Measurements from ENCODE around the gene ATG7. TPM values are rescaled to one million over a fixed set of nuclear protein-coding genes. Genes with fewer than 3 reads are reported as not detected.

Gene ATG7
- total RNA-seq, 1 donor from 2014 or later, result 51.7 TPM

DNA sequence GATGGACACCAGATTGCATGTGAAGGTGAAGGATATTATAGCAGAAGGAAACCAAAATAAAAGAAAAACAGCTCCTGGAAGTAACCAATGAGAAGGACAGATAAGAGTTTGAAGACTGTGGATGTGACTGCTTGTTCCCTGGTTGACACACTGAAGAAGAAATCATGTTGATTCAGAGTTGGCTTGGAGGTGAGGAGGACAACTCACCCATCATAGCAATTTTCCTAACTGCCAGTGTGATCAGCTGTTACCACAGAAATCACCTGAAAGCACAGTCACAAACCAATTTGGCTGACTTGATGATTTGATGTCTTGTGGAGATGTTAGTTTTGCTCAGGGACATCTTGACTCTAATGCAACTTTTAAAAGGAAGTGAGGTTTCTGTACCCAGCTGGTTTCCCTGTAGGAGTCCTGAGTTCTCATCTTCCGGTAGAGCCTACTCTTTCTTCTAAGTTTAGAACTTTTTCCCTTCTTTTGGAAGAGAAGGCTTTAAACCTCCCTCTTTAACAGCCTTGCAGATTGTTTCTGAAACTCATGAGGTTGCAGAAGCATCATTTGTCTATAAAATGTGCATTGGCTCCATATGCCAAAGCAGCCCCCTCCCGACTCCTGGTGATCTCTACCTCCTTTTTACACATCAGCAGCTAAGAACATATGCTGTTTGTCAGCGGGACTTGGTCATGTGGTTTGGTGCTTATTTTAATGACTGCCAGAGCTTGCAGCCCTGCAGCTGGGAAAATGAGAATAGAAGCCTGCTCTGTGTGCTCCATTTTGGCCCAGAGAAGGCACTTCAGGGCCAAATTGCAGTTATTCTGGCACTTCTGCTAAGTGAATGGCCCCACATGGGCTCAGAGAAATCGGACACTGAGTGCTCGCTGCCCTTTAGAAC lies 10.3 kb downstream of the ATG7 start:
- Mint-ChIP-seq H3K36me3 (ENCODE audit: low read depth) (peaks cover 62% of the 10 kb centered on the region), H3K9me3 (peaks cover 2% of the 10 kb centered on the region), H3K27ac (peak overlapping the region; percentile 47), H3K4me3 (no peak overlapping the region), H3K4me1 (peaks cover 14% of the 10 kb centered on the region), H3K27me3 (no peaks in the 10 kb centered on the region)
- no peak for ATAC-seq (ENCODE audit: low read depth)
- TF ChIP-seq, protein P1, sequence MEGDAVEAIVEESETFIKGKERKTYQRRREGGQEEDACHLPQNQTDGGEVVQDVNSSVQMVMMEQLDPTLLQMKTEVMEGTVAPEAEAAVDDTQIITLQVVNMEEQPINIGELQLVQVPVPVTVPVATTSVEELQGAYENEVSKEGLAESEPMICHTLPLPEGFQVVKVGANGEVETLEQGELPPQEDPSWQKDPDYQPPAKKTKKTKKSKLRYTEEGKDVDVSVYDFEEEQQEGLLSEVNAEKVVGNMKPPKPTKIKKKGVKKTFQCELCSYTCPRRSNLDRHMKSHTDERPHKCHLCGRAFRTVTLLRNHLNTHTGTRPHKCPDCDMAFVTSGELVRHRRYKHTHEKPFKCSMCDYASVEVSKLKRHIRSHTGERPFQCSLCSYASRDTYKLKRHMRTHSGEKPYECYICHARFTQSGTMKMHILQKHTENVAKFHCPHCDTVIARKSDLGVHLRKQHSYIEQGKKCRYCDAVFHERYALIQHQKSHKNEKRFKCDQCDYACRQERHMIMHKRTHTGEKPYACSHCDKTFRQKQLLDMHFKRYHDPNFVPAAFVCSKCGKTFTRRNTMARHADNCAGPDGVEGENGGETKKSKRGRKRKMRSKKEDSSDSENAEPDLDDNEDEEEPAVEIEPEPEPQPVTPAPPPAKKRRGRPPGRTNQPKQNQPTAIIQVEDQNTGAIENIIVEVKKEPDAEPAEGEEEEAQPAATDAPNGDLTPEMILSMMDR (IDR thresholded peaks at IDR 0.05), result no peak
- CTCF ChIA-PET, result no interaction called here
- POLR2A ChIA-PET, result interaction anchor here (0.6 to 12.2 kb wide), 3 partner anchors 9 to 973 kb away, joined by 3 to 237 read pairs (median 4); partner anchors contain the start of gene ATG7
- intact Hi-C loops (cut with micrococcal nuclease), result no loop called here
- no peak for DNase-seq

DNA sequence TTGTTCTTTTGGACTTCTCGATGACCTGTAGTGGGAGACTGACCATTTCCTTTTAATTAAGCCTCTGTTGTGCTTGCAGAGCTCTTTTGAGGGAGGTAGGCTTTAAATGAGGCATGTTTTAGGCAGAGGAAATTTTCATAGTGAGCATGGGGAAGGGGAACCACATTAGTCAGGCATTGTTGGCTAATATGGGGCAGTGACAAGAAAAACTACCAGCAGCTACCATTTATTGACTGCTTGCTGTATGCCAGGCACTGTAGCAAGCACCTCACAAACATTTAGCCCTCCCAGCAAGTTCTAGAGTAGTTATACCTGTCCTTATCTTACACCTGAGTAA lies 10.9 kb downstream of the ATG7 start:
- peak overlapping the region; percentile 47 for H3K27ac Mint-ChIP-seq
- TF ChIP-seq, protein P1 (IDR thresholded peaks at IDR 0.05), result no peak
- intact Hi-C loops (cut with micrococcal nuclease), result no loop called here
- ATAC-seq (ENCODE audit: low read depth), result no peak
- peaks cover 20% of the 10 kb centered on the region for H3K4me1 Mint-ChIP-seq
- H3K27me3 Mint-ChIP-seq, result no peaks in the 10 kb centered on the region
- no peak overlapping the region for H3K4me3 Mint-ChIP-seq
- ChIA-PET POLR2A (interaction anchor here (1.3 to 12.2 kb wide), 2 partner anchors 9 to 10 kb away, joined by 4 to 237 read pairs; partner anchors contain the start of gene ATG7), CTCF (no interaction called here)
- peaks cover 61% of the 10 kb centered on the region for H3K36me3 Mint-ChIP-seq (ENCODE audit: low read depth)
- no peak for DNase-seq
- no peaks in the 10 kb centered on the region for H3K9me3 Mint-ChIP-seq

DNA sequence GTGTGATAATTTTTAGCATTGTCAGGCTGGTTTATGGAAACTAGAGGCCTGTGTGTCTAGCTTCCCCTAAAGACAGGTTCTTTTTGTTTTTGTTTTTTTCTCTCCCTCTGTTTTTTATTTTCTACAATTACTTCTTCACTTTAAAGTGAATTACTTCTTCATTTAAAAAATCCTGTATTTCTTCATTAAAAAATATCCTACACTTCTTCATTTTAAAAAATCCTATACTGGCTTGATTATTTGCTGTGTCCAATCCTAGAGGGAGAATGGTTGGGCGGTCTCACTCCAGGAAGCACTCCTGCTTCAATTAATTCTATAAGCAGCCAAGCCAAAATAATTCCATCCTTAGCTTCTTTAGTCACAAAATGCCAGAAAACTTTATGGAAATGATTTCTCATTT lies 11.8 kb downstream of the ATG7 start:
- no peak for ATAC-seq (ENCODE audit: low read depth)
- Mint-ChIP-seq H3K27ac (no peak overlapping the region), H3K4me3 (no peak overlapping the region), H3K36me3 (ENCODE audit: low read depth) (peaks cover 53% of the 10 kb centered on the region), H3K4me1 (peaks cover 24% of the 10 kb centered on the region), H3K9me3 (no peaks in the 10 kb centered on the region), H3K27me3 (no peaks in the 10 kb centered on the region)
- DNase-seq, result no peak
- POLR2A ChIA-PET, result interaction anchor here (0.6 to 12.2 kb wide), 2 partner anchors 11 to 33 kb away, joined by 3 to 237 read pairs; partner anchors contain the start of gene ATG7
- intact Hi-C loops (cut with micrococcal nuclease), result no loop called here
- CTCF ChIA-PET, result no interaction called here
- TF ChIP-seq, protein P1 (IDR thresholded peaks at IDR 0.05), result no peak

DNA sequence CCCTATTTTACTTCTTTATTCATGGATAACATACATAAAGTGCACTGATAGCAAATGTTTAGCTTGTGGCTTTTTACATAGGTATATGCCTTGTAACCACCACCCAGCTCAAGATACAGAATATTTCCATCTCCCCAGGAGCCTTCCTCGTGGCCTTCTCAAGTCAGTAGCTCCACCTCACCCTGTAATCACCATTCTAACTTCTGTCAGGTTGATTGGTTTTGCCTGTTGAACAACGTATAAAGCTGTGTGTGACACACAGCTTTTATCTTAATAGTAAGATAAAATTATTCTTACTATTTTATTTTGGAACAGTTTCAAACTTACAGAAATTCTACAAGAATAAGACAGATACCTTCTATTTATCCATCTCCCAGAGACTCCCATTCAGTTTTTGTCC lies 13.3 kb downstream of the ATG7 start:
- no peak for ATAC-seq (ENCODE audit: low read depth)
- ChIA-PET POLR2A (interaction anchor here (0.7 to 12.2 kb wide), 2 partner anchors 12 to 1334 kb away, joined by 9 to 237 read pairs; partner anchors contain the start of gene ATG7), CTCF (interaction anchor here (0.8 to 1.1 kb wide), 2 partner anchors 49 to 50 kb away, joined by 3 to 5 read pairs; no protein-coding TSS in a partner anchor)
- intact Hi-C loops (cut with micrococcal nuclease), result loop anchor here (5.0 kb wide), 1 partner anchor 143 kb away; no protein-coding TSS in a partner anchor
- Mint-ChIP-seq H3K4me1 (peaks cover 39% of the 10 kb centered on the region), H3K27ac (no peak overlapping the region), H3K27me3 (no peaks in the 10 kb centered on the region), H3K4me3 (no peak overlapping the region), H3K36me3 (ENCODE audit: low read depth) (peaks cover 48% of the 10 kb centered on the region), H3K9me3 (no peaks in the 10 kb centered on the region)
- DNase-seq, result no peak
- TF ChIP-seq, protein P1 (IDR thresholded peaks at IDR 0.05), result no peak

DNA sequence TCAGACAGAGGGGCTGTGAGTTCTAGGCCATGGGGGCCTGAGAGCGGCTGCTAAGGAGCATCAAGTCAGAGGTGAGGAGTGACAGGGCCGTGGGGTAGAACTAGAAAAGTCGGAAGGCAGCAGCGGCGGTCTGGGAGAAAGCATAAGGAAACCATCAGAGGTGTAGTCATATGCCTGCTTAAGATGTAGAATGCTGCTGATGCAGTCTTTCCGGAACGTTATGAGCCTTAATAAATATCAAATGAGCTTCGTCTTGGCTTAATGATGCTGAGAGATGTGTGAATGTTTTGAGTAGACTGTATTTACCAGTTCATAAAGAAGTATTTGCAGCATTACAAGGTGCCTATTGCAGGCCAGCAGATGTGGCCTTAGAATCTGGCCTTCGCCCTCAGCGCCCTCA lies 15.2 kb downstream of the ATG7 start:
- DNase-seq (no peak), ATAC-seq (ENCODE audit: low read depth) (no peak)
- Mint-ChIP-seq H3K9me3 (no peaks in the 10 kb centered on the region), H3K36me3 (ENCODE audit: low read depth) (peaks cover 33% of the 10 kb centered on the region), H3K27me3 (no peaks in the 10 kb centered on the region), H3K4me3 (no peak overlapping the region), H3K27ac (peak overlapping the region; percentile 99), H3K4me1 (peaks cover 54% of the 10 kb centered on the region)
- intact Hi-C loops (cut with micrococcal nuclease), result loop anchor here (5.0 kb wide), 1 partner anchor 145 kb away; no protein-coding TSS in a partner anchor
- POLR2A ChIA-PET, result interaction anchor here (1.0 to 12.2 kb wide), 5 partner anchors 9 to 19 kb away, joined by 3 to 237 read pairs (median 4); partner anchors contain the start of gene ATG7
- TF ChIP-seq, protein P1 (IDR thresholded peaks at IDR 0.05), result no peak
- CTCF ChIA-PET, result interaction anchor here (2.4 kb wide), 1 partner anchor 47 kb away, joined by 11 read pairs; no protein-coding TSS in a partner anchor

All from activated B cell treated with CpG ODN at 0.5 μM for 24 hours (primary cell).